Psoas muscle (tissue), 8 donors: ENCODE results near the gene SAMD4A. TPM values are rescaled to one million over a fixed set of nuclear protein-coding genes. Genes with fewer than 3 reads are reported as not detected.

Experiments used
- ATAC-seq, 4 donors: fragments of 200-7000 bp; cut with Tn5 transposase; one replicate each; pipeline ENCODE4 v1.9.1; 2020; ENCODE audit warnings: moderate library complexity in 3 of 4, mild to moderate bottlenecking in 2 of 4
- DNase-seq, 2 donors: peaks; one replicate each; pipeline ENCODE4 v3.0.0-alpha.2; 2020
- H3K27ac ChIP-seq: fragments of 200-600 bp; one replicate; pipeline ENCODE4 v1.8.0; 2022
- H3K27me3 ChIP-seq, 3 donors: fragments of 200-600 bp in 1 of 3; one replicate each; pipeline versions ENCODE4 v1.6.1 to v1.8.0; 2013 to 2022; ENCODE audit warnings: low read length in 2 of 3, mild to moderate bottlenecking in 2 of 3, moderate library complexity in 1 of 3; ENCODE audit not compliant: insufficient read depth in 3 of 3
- H3K36me3 ChIP-seq, 2 donors: fragments of 200-600 bp in 1 of 2; one replicate each; pipeline versions ENCODE4 v1.6.1 to v1.8.0; 2013 to 2022; ENCODE audit warnings: low read depth in 1 of 2, mild to moderate bottlenecking in 1 of 2, moderate library complexity in 1 of 2; ENCODE audit not compliant: insufficient read depth in 1 of 2
- H3K4me1 ChIP-seq: fragments of 200-600 bp; one replicate; pipeline ENCODE4 v1.8.0; 2022
- H3K4me3 ChIP-seq: fragments of 200-600 bp; one replicate; pipeline ENCODE4 v1.8.0; 2022; ENCODE audit warnings: mild to moderate bottlenecking
- H3K9me3 ChIP-seq: fragments of 200-600 bp; one replicate; pipeline ENCODE4 v1.8.0; 2022
- WGBS, 3 donors: extraction: QIAGEN DNeasy Blood & Tissue Kit; methylation state at CpG; one replicate each; pipeline versions ENCODE4 v1.1.6 to v1.1.7; 2013; 5-methylcytosine and 5-hydroxymethylcytosine counted together
- intact Hi-C, 2 donors: fragments of 100-400 bp; cut with DNase I; formaldehyde crosslinking; loops; one replicate each; pipeline versions ENCODE4 v1.11.0 to v1.14.2; 2022
- polyA plus RNA-seq, 3 donors: library from polyadenylated mRNA; stranded (reverse); fragments of 200-250 nt; gene quantifications; one replicate each; pipeline ENCODE4 v1.2.3, GENCODE V29; 2013
- total RNA-seq, 4 donors: library from RNA; stranded (reverse); fragmentation: NEBNext Ultra II Directional in 2 of 4; extraction: Animal tissue kit (Norgen Biotek cat#: 25700) in 2 of 4; gene quantifications; one replicate each; pipeline versions ENCODE4 v1.2.1 to v1.2.4, GENCODE V29; 2021 to 2023
- TF ChIP-seq, protein P1 (sequence below): fragments of 200-600 bp; IDR thresholded peaks from one replicate; pipeline ENCODE4 v1.8.0; 2022; ENCODE audit warnings: antibody characterized with exemption
- donor health status: healthy with polysubstance abuse.
- donor health status: DM: no; HTN: no; CAD: no; lungs with moderate emphysema.
- donor health status: Bipolar disorder and iron deficiency.
- donor health status: healthy.
- donor health status: DM: yes; HTN: yes; CAD: no.
- donor health status: DM: no; HTN: no; CAD: no.
- donor health status: DM: no; HTN: no; CAD: no.
- donor health status: DM: yes; HTN: yes; CAD: no.

The SAMD4A gene
- total and polyA plus RNA-seq, 7 donors = 9.6 to 139 (median 67.9) TPM

DNA sequence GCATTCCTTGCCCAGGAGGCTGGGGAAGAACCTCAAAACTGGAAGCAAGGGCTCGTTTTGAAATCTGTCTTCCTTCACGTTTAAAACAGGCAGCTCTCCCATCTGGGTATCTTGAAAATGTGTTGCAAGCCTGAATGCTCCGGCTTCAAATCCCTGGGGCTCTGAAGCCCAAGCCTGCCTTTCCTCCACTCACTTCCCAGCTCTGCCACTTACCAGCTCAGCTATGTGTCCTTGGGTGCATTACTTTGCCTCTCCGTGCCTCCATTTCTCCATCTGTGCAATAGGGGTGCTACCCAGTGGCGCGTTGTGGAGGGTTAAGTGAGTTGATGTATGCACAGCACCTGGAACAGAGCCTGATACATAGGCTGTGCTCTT lies 238.1 kb downstream of the SAMD4A start:
- no peaks in the 10 kb centered on the region for H3K9me3 ChIP-seq
- H3K4me3 ChIP-seq = no peak overlapping the region
- no peak overlapping the region for H3K27ac ChIP-seq
- intact Hi-C loops = loop anchor here in 1 of 2 donors (2.0 kb wide), 1 partner anchor 242 kb away; no protein-coding TSS in a partner anchor
- TF ChIP-seq, protein P1, sequence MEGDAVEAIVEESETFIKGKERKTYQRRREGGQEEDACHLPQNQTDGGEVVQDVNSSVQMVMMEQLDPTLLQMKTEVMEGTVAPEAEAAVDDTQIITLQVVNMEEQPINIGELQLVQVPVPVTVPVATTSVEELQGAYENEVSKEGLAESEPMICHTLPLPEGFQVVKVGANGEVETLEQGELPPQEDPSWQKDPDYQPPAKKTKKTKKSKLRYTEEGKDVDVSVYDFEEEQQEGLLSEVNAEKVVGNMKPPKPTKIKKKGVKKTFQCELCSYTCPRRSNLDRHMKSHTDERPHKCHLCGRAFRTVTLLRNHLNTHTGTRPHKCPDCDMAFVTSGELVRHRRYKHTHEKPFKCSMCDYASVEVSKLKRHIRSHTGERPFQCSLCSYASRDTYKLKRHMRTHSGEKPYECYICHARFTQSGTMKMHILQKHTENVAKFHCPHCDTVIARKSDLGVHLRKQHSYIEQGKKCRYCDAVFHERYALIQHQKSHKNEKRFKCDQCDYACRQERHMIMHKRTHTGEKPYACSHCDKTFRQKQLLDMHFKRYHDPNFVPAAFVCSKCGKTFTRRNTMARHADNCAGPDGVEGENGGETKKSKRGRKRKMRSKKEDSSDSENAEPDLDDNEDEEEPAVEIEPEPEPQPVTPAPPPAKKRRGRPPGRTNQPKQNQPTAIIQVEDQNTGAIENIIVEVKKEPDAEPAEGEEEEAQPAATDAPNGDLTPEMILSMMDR = no peak
- 62 to 72% (median 62%) methylated on average over 6 of the region's 6 CpGs for WGBS, 3 donors
- peaks cover 0 to under 1% (median 0%) of the 10 kb centered on the region in 3 donors for H3K27me3 ChIP-seq
- no peaks in the 10 kb centered on the region for H3K36me3 ChIP-seq
- peak in 2 of 4 donors; percentile 10 to 19 for ATAC-seq
- H3K4me1 ChIP-seq = no peaks in the 10 kb centered on the region
- DNase-seq = no peak

DNA sequence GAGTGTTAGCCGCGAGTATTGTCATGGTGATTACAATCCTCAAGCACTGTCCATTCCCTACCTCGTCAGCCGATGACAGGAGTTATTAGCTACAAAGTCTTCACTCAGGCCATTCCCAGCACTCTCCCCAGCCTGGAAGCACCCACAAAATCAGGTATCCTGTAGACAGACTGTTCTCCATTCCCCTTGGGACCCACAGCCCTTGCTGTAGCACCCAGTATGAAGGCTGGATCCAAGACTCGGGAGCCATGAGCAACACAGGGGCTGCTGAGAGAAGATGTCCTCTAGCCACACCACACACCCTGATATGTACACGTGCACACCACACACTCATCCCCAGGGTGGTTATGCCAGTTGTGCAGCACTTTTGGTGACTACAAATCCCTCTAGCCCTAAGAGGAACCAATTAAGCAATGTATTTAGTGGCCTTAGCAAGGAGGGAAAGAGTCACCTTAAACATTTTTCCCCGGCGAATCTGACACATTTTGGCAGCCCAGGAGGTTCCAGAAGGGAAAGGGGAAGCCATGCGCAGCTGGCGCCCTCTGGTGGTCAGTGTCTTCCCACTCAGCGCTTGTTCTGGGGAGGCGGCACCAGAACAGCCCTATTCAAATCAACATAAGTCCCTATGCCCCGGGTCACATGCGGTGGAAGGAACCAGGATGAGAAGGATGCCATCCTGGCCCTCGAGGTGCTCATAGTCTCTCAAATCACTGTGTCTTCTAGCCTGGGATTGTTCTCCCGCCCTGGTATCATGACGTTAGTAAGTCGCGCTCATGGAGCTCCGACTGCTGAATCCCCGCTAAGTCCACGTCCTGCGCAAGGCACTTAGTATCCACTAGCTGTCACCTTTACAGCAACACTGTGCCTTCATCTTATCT lies 238.8 kb downstream of the SAMD4A start:
- peak; percentile 85 to 92 for DNase-seq
- WGBS, 3 donors = 31 to 37% (median 32%) methylated on average over 23 of the region's 23 CpGs
- TF ChIP-seq, protein P1 = peak; percentile 98
- Histone ChIP-seq H3K9me3 (no peaks in the 10 kb centered on the region), H3K4me3 (peak overlapping the region; percentile 46), H3K27ac (no peak overlapping the region), H3K4me1 (no peaks in the 10 kb centered on the region), H3K27me3 (peaks cover 0 to 1% (median 0%) of the 10 kb centered on the region in 3 donors), H3K36me3 (no peaks in the 10 kb centered on the region)
- intact Hi-C loops = loop anchor here in 1 of 2 donors (2.0 kb wide), 1 partner anchor 243 kb away; no protein-coding TSS in a partner anchor
- ATAC-seq = peak; percentile 91 to 99 (median 94)

DNA sequence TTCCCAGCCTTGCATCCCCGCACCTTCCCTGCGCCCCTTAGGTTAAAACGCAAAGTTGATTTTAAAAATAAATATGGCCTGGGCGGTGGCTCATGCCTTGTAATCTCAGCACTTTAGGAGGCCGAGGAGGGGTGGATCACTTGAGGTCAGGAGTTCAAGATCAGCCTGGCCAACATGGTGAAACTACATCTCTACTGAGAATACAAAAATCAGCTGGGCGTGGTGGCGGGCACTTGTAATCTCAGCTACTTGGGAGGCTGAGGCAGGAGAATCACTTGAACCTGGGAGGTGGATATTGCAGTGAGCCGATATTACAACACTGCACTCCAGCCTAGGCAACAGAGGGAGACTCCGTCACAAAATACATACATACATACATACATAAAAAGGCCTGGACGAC lies 239.7 kb downstream of the SAMD4A start:
- intact Hi-C loops = no loop called here
- WGBS, 3 donors = 91 to 93% (median 91%) methylated on average over 10 of the region's 10 CpGs

DNA sequence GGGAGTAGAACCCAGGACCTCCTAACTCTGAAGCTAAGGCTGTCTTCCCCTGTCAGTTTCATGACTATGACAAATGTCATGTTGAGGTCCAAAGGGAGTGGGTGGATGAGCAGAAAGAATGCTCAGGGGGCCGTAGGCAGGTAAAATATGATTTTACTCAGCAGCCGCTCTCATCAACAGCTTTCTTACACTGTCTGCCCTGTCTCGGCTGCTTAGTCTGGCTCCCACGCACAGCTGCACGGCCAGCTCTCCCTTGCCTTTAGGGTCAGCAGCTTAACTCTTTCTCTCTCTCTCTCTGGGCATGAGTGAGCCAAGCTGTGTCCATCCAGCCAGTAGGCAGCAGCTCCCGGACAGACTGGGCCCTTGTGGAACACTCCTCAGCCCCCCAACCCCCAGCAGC lies 240.5 kb downstream of the SAMD4A start:
- Histone ChIP-seq H3K27ac (no peak overlapping the region), H3K4me3 (no peak overlapping the region), H3K9me3 (no peaks in the 10 kb centered on the region), H3K27me3 (peaks cover 0 to 7% (median 1%) of the 10 kb centered on the region in 3 donors), H3K4me1 (no peaks in the 10 kb centered on the region), H3K36me3 (no peaks in the 10 kb centered on the region)
- DNase-seq = no peak
- ATAC-seq = no peak
- TF ChIP-seq, protein P1 = no peak
- 64 to 82% (median 72%) methylated on average over 6 of the region's 6 CpGs for WGBS, 3 donors
- intact Hi-C loops = no loop called here

More for the DNA sequence above, 239.7 kb downstream of the SAMD4A start:
- Histone ChIP-seq H3K9me3 (no peaks in the 10 kb centered on the region), H3K27me3 (peaks cover 0 to 7% (median 1%) of the 10 kb centered on the region in 3 donors), H3K4me1 (no peaks in the 10 kb centered on the region), H3K27ac (no peak overlapping the region), H3K36me3 (no peaks in the 10 kb centered on the region), H3K4me3 (no peak overlapping the region)
- no peak for ATAC-seq
- DNase-seq = no peak
- TF ChIP-seq, protein P1 = no peak
